ENCODE measurements around the gene SCAI. TPM values are rescaled to one million over a fixed set of nuclear protein-coding genes. Genes with fewer than 3 reads are reported as not detected.
"Not testable (repeated sequence)": the region's sequence is repeated elsewhere in the genome, so short reads cannot be mapped to it uniquely, and the experiment has no call there.

The SCAI gene
- total and polyA plus RNA-seq, 9 donors: 3.1 to 13.3 (median 9.2) TPM

DNA sequence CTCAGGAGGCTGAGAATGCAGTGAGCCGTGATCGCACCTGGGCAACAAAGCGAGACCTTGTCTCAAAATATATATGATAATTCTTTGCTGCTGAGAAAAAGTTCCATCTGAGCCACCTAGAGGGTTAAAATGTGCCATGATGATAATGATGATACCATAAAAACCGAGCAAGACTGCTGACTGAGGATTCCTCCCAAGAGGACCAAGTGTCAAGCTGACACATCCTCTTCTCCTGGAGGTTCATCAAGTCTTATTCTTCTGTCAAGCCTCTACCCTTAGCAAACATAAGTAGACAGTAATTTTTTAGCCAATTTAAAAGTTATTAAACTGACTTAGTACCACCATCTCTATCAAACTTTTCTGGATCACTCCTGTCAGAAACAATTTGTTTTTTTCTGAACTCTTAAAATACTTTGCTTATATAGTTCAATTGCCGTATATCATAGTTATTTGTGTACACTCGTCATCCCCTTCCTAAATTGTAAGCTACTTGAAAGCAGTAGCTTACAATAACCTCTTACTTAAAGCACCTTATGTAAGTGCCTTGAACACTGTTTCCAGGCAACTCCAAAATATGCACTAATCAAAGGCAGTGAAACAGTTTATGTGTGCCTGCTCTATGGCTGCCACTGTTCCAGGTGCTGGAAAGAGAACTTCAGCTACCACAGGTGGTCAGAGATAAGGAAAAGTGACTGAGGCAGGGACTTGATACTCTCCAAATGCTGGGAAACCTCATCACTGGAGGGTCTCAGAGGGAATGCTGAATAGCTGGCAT, 57.4 kb downstream of the SCAI start:
- no peaks in the 10 kb centered on the region for H3K4me1 ChIP-seq (ENCODE audit: insufficient read depth)
- H3K27me3 ChIP-seq: no peaks in the 10 kb centered on the region
- no peak overlapping the region for H3K27ac ChIP-seq
- intact Hi-C loops (cut with DNase I): no loop called here
- DNase-seq: no peak
- WGBS, 3 donors: 78 to 82% (median 81%) methylated on average over 6 of the region's 6 CpGs
- H3K9me3 ChIP-seq: no peaks in the 10 kb centered on the region
- TF ChIP-seq POLR2A (IDR thresholded peaks at IDR 0.05) (no peak), EP300 (IDR thresholded peaks at IDR 0.05) (no peak)
- TF ChIP-seq, protein P1, sequence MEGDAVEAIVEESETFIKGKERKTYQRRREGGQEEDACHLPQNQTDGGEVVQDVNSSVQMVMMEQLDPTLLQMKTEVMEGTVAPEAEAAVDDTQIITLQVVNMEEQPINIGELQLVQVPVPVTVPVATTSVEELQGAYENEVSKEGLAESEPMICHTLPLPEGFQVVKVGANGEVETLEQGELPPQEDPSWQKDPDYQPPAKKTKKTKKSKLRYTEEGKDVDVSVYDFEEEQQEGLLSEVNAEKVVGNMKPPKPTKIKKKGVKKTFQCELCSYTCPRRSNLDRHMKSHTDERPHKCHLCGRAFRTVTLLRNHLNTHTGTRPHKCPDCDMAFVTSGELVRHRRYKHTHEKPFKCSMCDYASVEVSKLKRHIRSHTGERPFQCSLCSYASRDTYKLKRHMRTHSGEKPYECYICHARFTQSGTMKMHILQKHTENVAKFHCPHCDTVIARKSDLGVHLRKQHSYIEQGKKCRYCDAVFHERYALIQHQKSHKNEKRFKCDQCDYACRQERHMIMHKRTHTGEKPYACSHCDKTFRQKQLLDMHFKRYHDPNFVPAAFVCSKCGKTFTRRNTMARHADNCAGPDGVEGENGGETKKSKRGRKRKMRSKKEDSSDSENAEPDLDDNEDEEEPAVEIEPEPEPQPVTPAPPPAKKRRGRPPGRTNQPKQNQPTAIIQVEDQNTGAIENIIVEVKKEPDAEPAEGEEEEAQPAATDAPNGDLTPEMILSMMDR (IDR thresholded peaks at IDR 0.05): no peak
- H3K4me3 ChIP-seq: no peak overlapping the region
- no peaks in the 10 kb centered on the region for H3K36me3 ChIP-seq

DNA sequence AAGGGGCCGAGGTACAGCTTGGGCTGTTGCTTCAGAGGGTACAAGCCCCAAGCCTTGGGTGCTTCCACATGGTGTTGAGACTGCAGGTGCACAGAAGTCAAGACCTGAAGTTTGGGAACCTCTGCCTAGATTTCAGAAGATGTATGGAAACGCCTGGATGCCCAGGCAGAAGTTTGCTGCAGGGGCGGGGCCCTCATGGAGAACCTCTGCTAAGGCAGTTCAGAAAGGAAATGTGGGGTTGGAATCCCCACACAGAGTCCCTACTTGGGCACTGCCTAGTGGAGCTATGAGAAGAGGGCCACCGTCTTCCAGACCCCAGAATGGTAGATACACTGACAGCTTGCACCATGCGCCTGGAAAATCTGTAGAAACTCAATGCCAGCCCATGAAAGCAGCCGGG, 61.1 kb downstream of the SCAI start:
- H3K27me3 ChIP-seq; intact Hi-C loops (cut with DNase I); H3K27ac ChIP-seq; DNase-seq; H3K36me3 ChIP-seq; H3K4me1 ChIP-seq (ENCODE audit: insufficient read depth); H3K4me3 ChIP-seq; H3K9me3 ChIP-seq: not testable (repeated sequence)
- 81 to 98% (median 94%) methylated on average over 6 of the region's 6 CpGs for WGBS, 3 donors

DNA sequence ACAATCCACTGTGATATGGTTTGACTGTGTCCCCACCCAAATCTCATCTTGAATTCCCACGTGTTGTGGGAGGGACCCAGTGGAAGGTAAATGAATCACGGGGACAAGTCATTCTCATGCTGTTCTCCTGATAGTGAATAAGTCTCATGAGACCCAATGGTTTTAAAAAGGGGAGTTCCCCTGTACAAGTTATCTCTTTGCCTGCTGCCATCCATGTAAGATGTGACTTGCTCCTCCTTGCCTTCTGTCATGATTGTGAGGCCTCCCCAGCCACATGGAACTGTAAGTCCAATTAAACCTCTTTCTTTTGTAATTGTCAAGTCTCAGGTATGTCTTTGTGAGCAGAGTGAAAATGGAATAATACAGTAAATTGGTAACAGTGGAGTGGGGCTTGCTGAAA, 62.5 kb downstream of the SCAI start:
- H3K4me1 ChIP-seq (ENCODE audit: insufficient read depth); intact Hi-C loops (cut with DNase I); H3K27ac ChIP-seq; DNase-seq; H3K36me3 ChIP-seq; H3K4me3 ChIP-seq; H3K27me3 ChIP-seq; H3K9me3 ChIP-seq: not testable (repeated sequence)
- 89 to 90% (median 89%) methylated on average over 2 of the region's 2 CpGs for WGBS, 3 donors

DNA sequence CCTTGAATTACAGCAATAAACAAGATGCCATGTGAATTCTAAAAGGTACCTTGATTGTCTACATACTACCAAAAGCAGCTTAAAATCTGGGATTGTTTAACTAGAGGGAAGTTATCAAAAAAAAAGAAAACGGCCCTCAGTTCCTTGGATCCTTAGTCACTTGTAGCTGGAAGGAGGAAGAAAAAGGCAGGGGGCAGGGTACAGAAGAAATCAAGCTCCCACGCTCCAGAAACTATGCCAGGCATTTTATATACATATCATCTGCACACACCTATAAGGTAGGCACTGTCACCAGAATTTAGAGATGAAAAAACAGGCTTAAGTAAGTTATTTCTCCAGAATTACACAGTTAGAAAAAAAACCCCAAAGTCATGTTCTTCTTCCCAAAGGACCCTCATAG, 63.4 kb downstream of the SCAI start:
- Histone ChIP-seq H3K36me3 (no peaks in the 10 kb centered on the region), H3K27ac (no peak overlapping the region), H3K4me1 (ENCODE audit: insufficient read depth) (no peaks in the 10 kb centered on the region), H3K4me3 (no peak overlapping the region), H3K27me3 (no peaks in the 10 kb centered on the region), H3K9me3 (no peaks in the 10 kb centered on the region)
- intact Hi-C loops (cut with DNase I): no loop called here
- DNase-seq: no peak
- TF ChIP-seq EP300 (IDR thresholded peaks at IDR 0.05): no peak
- TF ChIP-seq POLR2A (IDR thresholded peaks at IDR 0.05): no peak
- TF ChIP-seq, protein P1 (IDR thresholded peaks at IDR 0.05): no peak
- 75 to 84% (median 79%) methylated on average over 2 of the region's 2 CpGs for WGBS, 3 donors

DNA sequence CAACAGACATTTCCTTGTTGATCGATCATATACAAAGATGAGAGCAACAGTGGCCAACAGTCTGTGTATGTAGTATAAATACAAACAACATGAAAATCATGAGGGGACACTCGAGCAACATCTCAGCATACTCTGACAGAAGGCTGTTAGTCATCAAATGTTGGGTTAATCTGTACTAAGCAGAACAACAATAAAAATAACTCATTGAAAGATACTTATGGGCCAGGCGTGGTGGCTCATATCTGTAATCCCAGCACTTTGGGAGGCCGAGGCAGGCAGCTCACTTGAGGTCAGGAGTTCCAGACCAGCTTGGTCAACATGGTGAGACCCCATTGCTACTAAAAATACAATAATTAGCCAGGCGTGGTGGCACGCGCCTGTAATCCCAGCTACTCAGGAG, 67.3 kb downstream of the SCAI start:
- Histone ChIP-seq H3K4me3 (no peak overlapping the region), H3K27me3 (no peaks in the 10 kb centered on the region), H3K36me3 (no peaks in the 10 kb centered on the region), H3K9me3 (no peaks in the 10 kb centered on the region), H3K27ac (no peak overlapping the region), H3K4me1 (ENCODE audit: insufficient read depth) (no peaks in the 10 kb centered on the region)
- intact Hi-C loops (cut with DNase I): no loop called here
- TF ChIP-seq POLR2A (IDR thresholded peaks at IDR 0.05) (no peak), EP300 (IDR thresholded peaks at IDR 0.05) (no peak)
- TF ChIP-seq, protein P1 (IDR thresholded peaks at IDR 0.05): no peak
- no peak for DNase-seq
- whole genome bisulfite sequencing, 3 donors: 79 to 97% (median 95%) methylated on average over 7 of the region's 7 CpGs

Measured in ovary (tissue), 9 donors.